WTC11 (cell line): ENCODE data around the gene OLFM2. TPM values are rescaled to one million over a fixed set of nuclear protein-coding genes. Genes with fewer than 3 reads are reported as not detected.

Experiments used
- ATAC-seq: fragments of 200-7000 bp; cut with Tn5 transposase; 2 replicates; pipeline ENCODE4 v1.10.0; 2021; ENCODE audit warnings: mild to moderate bottlenecking, moderate library complexity
- CTCF ChIA-PET: fragments of 300-600 bp; sonication (Branson Sonifier 250); formaldehyde crosslinking; loops from one replicate; lab custom pipeline; 2021; ENCODE audit warnings: antibody characterized with exemption; lab: Charles Lee
- POLR2A ChIA-PET: fragments of 350-600 bp; sonication (Branson Sonifier 250); formaldehyde crosslinking; loops from one replicate; lab custom pipeline; 2021; ENCODE audit warnings: antibody characterized with exemption; lab: Charles Lee
- DNase-seq: peaks from one replicate; pipeline ENCODE4 v3.0.0; 2021; ENCODE audit warnings: low spot score
- H3K27ac Mint-ChIP-seq: 2 replicates; pipeline ENCODE4 v1.8.0; 2021; ENCODE audit warnings: mixed read lengths
- H3K27me3 Mint-ChIP-seq: 2 replicates; pipeline ENCODE4 v1.8.0; 2021; ENCODE audit warnings: low read depth, mild to moderate bottlenecking, moderate library complexity, mixed read lengths
- H3K36me3 Mint-ChIP-seq: 2 replicates; pipeline ENCODE4 v1.8.0; 2021; ENCODE audit warnings: mixed read lengths
- H3K4me1 Mint-ChIP-seq: 2 replicates; pipeline ENCODE4 v1.8.0; 2022; ENCODE audit warnings: mixed read lengths
- H3K4me3 Mint-ChIP-seq: 2 replicates; pipeline ENCODE4 v1.8.0; 2021; ENCODE audit warnings: mild to moderate bottlenecking, moderate library complexity, mixed read lengths
- H3K9me3 Mint-ChIP-seq: 2 replicates; pipeline ENCODE4 v1.8.0; 2021; ENCODE audit warnings: mixed read lengths
- ATF1 ChIP-seq: sonication (generic); formaldehyde crosslinking; IDR thresholded peaks from 2 replicates; pipeline ENCODE4 v1.8.1; 2023; ENCODE audit warnings: mild to moderate bottlenecking, moderate library complexity, missing genetic modification reagents
- ATF2 ChIP-seq: sonication (generic); formaldehyde crosslinking; IDR thresholded peaks from 2 replicates; pipeline ENCODE4 v1.8.1; 2022; ENCODE audit warnings: low read depth, missing genetic modification reagents, borderline replicate concordance
- CDX4 ChIP-seq: fragments of 250-450 bp; sonication (Bioruptor Pico); IDR thresholded peaks from 2 replicates; pipeline ENCODE4 v1.9.0; 2021; ENCODE audit warnings: moderate library complexity, mild to moderate bottlenecking, inconsistent platforms, borderline replicate concordance
- CREB1 ChIP-seq: sonication (generic); formaldehyde crosslinking; IDR thresholded peaks from 2 replicates; pipeline ENCODE4 v1.8.0; 2023; ENCODE audit warnings: mild to moderate bottlenecking, missing genetic modification reagents
- ELF4 ChIP-seq: sonication (generic); formaldehyde crosslinking; IDR thresholded peaks from 2 replicates; pipeline ENCODE4 v1.8.1; 2022; ENCODE audit warnings: low read depth, mild to moderate bottlenecking, moderate library complexity, missing genetic modification reagents
- GRHL2 ChIP-seq: fragments of 250-450 bp; sonication (Bioruptor Pico); IDR thresholded peaks from 2 replicates; pipeline ENCODE4 v1.8.0; 2022; ENCODE audit warnings: mild to moderate bottlenecking, moderate library complexity; ENCODE audit not compliant: insufficient replicate concordance, severe bottlenecking
- JUN ChIP-seq: sonication (generic); formaldehyde crosslinking; IDR thresholded peaks from 2 replicates; pipeline ENCODE4 v1.8.0; 2023; ENCODE audit warnings: mild to moderate bottlenecking, missing genetic modification reagents
- KAT7 ChIP-seq: sonication (generic); formaldehyde crosslinking; IDR thresholded peaks from 2 replicates; pipeline ENCODE4 v1.8.1; 2023; ENCODE audit warnings: missing genetic modification reagents, mild to moderate bottlenecking, borderline replicate concordance
- NR2C2 ChIP-seq: sonication (generic); formaldehyde crosslinking; IDR thresholded peaks from 2 replicates; pipeline ENCODE4 v1.8.0; 2022; ENCODE audit warnings: mild to moderate bottlenecking, missing genetic modification reagents
- RORB ChIP-seq: fragments of 250-450 bp; sonication (Bioruptor Pico); IDR thresholded peaks from 2 replicates; pipeline ENCODE4 v1.9.0; 2021; ENCODE audit warnings: mild to moderate bottlenecking
- SP1 ChIP-seq: sonication (generic); formaldehyde crosslinking; conservative IDR thresholded peaks from 2 replicates; pipeline ENCODE4 v1.8.1; 2022; ENCODE audit warnings: missing genetic modification reagents
- total RNA-seq: library from RNA; stranded (reverse); gene quantifications from 3 replicates; pipeline ENCODE4 v1.2.3, GENCODE V29; 2021
- TF ChIP-seq, protein P1 (sequence below): sonication (generic); formaldehyde crosslinking; IDR thresholded peaks from 2 replicates; pipeline ENCODE4 v1.8.1; 2022; ENCODE audit warnings: low read depth, mild to moderate bottlenecking, moderate library complexity, missing genetic modification reagents, borderline replicate concordance
- TF ChIP-seq, protein P2 (sequence below): sonication (generic); formaldehyde crosslinking; IDR thresholded peaks from 2 replicates; pipeline ENCODE4 v1.8.0; 2022; ENCODE audit warnings: mild to moderate bottlenecking, missing genetic modification reagents
- TF ChIP-seq, protein P3 (sequence below): sonication (generic); formaldehyde crosslinking; IDR thresholded peaks from 2 replicates; pipeline ENCODE4 v1.8.1; 2023; ENCODE audit warnings: mild to moderate bottlenecking, missing genetic modification reagents, moderate library complexity
- TF ChIP-seq, protein P4 (sequence below): fragments of 250-450 bp; sonication (Bioruptor Pico); conservative IDR thresholded peaks from 2 replicates; pipeline ENCODE4 v1.9.0; 2021; ENCODE audit warnings: mild to moderate bottlenecking
- TF ChIP-seq, protein P5 (sequence below): sonication (generic); formaldehyde crosslinking; IDR thresholded peaks from 2 replicates; pipeline ENCODE4 v1.8.0; 2022; ENCODE audit warnings: mild to moderate bottlenecking, missing genetic modification reagents

Gene OLFM2
- total RNA-seq, 1 experiment from 2014 or later, result 66.0 TPM

DNA sequence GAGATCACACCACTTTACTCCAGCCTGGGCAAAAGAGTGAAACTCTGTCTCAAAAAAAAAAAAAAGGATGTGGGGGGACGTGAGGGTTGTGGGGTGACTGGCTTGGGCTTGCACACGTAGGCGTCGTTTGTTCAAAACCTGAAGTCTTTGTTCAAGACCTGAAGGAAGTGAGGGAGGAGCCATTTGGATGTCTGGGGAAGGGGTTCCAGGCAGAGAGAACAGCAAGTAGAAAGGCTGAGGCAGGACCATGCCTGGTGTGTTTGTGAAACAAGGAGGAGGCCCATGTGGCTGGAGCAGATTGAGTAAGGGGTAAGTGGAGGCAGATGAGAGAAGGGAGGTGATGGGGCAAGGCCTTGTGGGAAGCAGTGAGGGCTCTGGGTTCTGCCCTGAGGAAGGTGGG, 73.4 kb downstream of the OLFM2 start:
- no peaks in the 10 kb centered on the region for H3K9me3 Mint-ChIP-seq
- DNase-seq (no peak), ATAC-seq (no peak)
- H3K27ac Mint-ChIP-seq, result no peak overlapping the region
- CTCF ChIA-PET, result no interaction called here
- no peak overlapping the region for H3K4me3 Mint-ChIP-seq
- peaks cover 21% of the 10 kb centered on the region for H3K4me1 Mint-ChIP-seq
- TF ChIP-seq CREB1 (CRISPR knock-in tag) (no peak), ELF4 (CRISPR knock-in tag) (no peak), GRHL2 (CRISPR knock-in tag) (no peak), ATF1 (no peak), NR2C2 (no peak), JUN (CRISPR knock-in tag) (no peak), RORB (CRISPR knock-in tag) (no peak)
- TF ChIP-seq, protein P1, sequence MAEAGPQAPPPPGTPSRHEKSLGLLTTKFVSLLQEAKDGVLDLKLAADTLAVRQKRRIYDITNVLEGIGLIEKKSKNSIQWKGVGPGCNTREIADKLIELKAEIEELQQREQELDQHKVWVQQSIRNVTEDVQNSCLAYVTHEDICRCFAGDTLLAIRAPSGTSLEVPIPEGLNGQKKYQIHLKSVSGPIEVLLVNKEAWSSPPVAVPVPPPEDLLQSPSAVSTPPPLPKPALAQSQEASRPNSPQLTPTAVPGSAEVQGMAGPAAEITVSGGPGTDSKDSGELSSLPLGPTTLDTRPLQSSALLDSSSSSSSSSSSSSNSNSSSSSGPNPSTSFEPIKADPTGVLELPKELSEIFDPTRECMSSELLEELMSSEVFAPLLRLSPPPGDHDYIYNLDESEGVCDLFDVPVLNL, result no peak
- TF ChIP-seq, protein P2, sequence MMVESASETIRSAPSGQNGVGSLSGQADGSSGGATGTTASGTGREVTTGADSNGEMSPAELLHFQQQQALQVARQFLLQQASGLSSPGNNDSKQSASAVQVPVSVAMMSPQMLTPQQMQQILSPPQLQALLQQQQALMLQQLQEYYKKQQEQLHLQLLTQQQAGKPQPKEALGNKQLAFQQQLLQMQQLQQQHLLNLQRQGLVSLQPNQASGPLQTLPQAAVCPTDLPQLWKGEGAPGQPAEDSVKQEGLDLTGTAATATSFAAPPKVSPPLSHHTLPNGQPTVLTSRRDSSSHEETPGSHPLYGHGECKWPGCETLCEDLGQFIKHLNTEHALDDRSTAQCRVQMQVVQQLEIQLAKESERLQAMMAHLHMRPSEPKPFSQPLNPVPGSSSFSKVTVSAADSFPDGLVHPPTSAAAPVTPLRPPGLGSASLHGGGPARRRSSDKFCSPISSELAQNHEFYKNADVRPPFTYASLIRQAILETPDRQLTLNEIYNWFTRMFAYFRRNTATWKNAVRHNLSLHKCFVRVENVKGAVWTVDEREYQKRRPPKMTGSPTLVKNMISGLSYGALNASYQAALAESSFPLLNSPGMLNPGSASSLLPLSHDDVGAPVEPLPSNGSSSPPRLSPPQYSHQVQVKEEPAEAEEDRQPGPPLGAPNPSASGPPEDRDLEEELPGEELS (CRISPR knock-in tag), result no peak
- TF ChIP-seq, protein P3, sequence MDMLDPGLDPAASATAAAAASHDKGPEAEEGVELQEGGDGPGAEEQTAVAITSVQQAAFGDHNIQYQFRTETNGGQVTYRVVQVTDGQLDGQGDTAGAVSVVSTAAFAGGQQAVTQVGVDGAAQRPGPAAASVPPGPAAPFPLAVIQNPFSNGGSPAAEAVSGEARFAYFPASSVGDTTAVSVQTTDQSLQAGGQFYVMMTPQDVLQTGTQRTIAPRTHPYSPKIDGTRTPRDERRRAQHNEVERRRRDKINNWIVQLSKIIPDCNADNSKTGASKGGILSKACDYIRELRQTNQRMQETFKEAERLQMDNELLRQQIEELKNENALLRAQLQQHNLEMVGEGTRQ (CRISPR knock-in tag), result no peak
- TF ChIP-seq, protein P4, sequence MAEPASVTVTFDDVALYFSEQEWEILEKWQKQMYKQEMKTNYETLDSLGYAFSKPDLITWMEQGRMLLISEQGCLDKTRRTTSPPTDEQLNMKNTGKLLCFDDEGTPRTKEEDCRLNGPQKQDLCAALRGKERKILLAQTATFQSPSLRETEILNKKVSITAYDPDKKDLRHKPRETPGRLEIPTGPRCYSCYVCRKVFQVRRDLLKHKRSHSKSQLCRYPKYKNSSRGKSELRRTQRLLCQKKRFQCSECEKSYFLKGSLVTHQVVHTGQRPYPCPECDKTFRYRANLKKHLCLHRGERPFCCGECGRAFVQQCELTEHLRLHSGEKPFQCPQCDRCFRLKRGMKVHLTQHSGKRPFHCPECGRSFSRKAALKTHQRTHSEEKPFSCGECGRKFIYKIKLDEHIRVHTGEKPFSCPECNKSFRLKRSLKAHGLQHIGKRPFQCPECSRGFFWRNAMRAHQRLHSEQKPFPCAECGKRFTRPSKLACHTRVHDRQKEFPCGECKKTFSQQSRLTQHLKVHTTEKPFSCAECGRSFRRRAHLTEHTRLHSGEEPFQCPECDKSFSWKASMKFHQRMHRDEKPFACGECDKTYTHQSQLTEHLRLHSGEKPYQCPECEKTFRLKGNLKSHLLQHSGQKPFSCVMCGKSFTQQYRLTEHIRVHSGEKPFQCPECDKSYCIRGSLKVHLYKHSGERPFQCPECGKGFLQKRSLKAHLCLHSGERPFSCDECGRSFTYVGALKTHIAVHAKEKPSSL, result no peak
- TF ChIP-seq, protein P5, sequence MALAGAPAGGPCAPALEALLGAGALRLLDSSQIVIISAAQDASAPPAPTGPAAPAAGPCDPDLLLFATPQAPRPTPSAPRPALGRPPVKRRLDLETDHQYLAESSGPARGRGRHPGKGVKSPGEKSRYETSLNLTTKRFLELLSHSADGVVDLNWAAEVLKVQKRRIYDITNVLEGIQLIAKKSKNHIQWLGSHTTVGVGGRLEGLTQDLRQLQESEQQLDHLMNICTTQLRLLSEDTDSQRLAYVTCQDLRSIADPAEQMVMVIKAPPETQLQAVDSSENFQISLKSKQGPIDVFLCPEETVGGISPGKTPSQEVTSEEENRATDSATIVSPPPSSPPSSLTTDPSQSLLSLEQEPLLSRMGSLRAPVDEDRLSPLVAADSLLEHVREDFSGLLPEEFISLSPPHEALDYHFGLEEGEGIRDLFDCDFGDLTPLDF, result no peak
- peaks cover 11% of the 10 kb centered on the region for H3K36me3 Mint-ChIP-seq
- no peaks in the 10 kb centered on the region for H3K27me3 Mint-ChIP-seq
- POLR2A ChIA-PET, result no interaction called here

- ChIA-PET CTCF (no interaction called here), POLR2A (no interaction called here)
- TF ChIP-seq SP1 (no peak), CDX4 (CRISPR knock-in tag) (no peak), KAT7 (CRISPR knock-in tag) (no peak), ATF2 (CRISPR knock-in tag) (no peak)
- ATAC-seq, result no peak
- no peak for DNase-seq
- Mint-ChIP-seq H3K9me3 (no peaks in the 10 kb centered on the region), H3K4me3 (no peak overlapping the region), H3K27me3 (no peaks in the 10 kb centered on the region), H3K4me1 (peaks cover 19% of the 10 kb centered on the region), H3K27ac (no peak overlapping the region), H3K36me3 (peaks cover 25% of the 10 kb centered on the region)
Observed at GRCh38 chr19:9861503-9861902, 74.8 kb downstream of the OLFM2 start.
